ENCODE measurements around the gene NDFIP1. TPM values are rescaled to one million over a fixed set of nuclear protein-coding genes. Genes with fewer than 3 reads are reported as not detected.

Gene NDFIP1
- total and polyA plus RNA-seq, 9 donors = 46.8 to 77.2 (median 63.8) TPM

- Histone ChIP-seq H3K27ac (ENCODE audit: low read length) (no peak overlapping the region), H3K27me3 (ENCODE audit: control insufficient read depth, insufficient read depth, low read length) (no peaks in the 10 kb centered on the region), H3K4me3 (ENCODE audit: low read length) (no peak overlapping the region), H3K9me3 (replicated peaks; ENCODE audit: control insufficient read depth, low read depth, low read length) (no peaks in the 10 kb centered on the region), H3K4me1 (ENCODE audit: control insufficient read depth, insufficient read depth, low read length) (peaks cover 8% of the 10 kb centered on the region), H3K36me3 (ENCODE audit: control insufficient read depth, insufficient read depth, low read length) (no peaks in the 10 kb centered on the region)
- 93% methylated on average over 3 of the region's 7 CpGs for WGBS (ENCODE audit: insufficient coverage)
- DNase-seq = no peak
Observed at GRCh38 chr5:142102980-142103740, 5.4 kb upstream of the NDFIP1 start.

- Histone ChIP-seq H3K4me3 (ENCODE audit: low read length) (no peak overlapping the region), H3K27ac (ENCODE audit: low read length) (no peak overlapping the region), H3K27me3 (ENCODE audit: control insufficient read depth, insufficient read depth, low read length) (no peaks in the 10 kb centered on the region), H3K4me1 (ENCODE audit: control insufficient read depth, insufficient read depth, low read length) (peaks cover 11% of the 10 kb centered on the region), H3K36me3 (ENCODE audit: control insufficient read depth, insufficient read depth, low read length) (no peaks in the 10 kb centered on the region), H3K9me3 (replicated peaks; ENCODE audit: control insufficient read depth, low read depth, low read length) (no peaks in the 10 kb centered on the region)
- no peak for DNase-seq
- 82% methylated on average over 3 of the region's 4 CpGs for WGBS (ENCODE audit: insufficient coverage)
Observed at GRCh38 chr5:142104491-142104890, 4.1 kb upstream of the NDFIP1 start.

- no peaks in the 10 kb centered on the region for H3K36me3 ChIP-seq (ENCODE audit: control insufficient read depth, insufficient read depth, low read length)
- H3K4me3 ChIP-seq (ENCODE audit: low read length) = no peak overlapping the region
- peak; percentile 97 for DNase-seq
- H3K27me3 ChIP-seq (ENCODE audit: control insufficient read depth, insufficient read depth, low read length) = no peaks in the 10 kb centered on the region
- H3K4me1 ChIP-seq (ENCODE audit: control insufficient read depth, insufficient read depth, low read length) = peaks cover 17% of the 10 kb centered on the region
- no peaks in the 10 kb centered on the region for H3K9me3 ChIP-seq (replicated peaks; ENCODE audit: control insufficient read depth, low read depth, low read length)
- peak overlapping the region; percentile 74 for H3K27ac ChIP-seq (ENCODE audit: low read length)
- 33% methylated on average over 1 of the region's 3 CpGs for WGBS (ENCODE audit: insufficient coverage)
Observed at GRCh38 chr5:142106061-142106460, 2.5 kb upstream of the NDFIP1 start.

- Histone ChIP-seq H3K4me3 (ENCODE audit: low read length) (no peak overlapping the region), H3K36me3 (ENCODE audit: control insufficient read depth, insufficient read depth, low read length) (no peaks in the 10 kb centered on the region), H3K9me3 (replicated peaks; ENCODE audit: control insufficient read depth, low read depth, low read length) (no peaks in the 10 kb centered on the region), H3K4me1 (ENCODE audit: control insufficient read depth, insufficient read depth, low read length) (peaks cover 17% of the 10 kb centered on the region), H3K27me3 (ENCODE audit: control insufficient read depth, insufficient read depth, low read length) (no peaks in the 10 kb centered on the region), H3K27ac (ENCODE audit: low read length) (peak overlapping the region; percentile 74)
- WGBS (ENCODE audit: insufficient coverage) = no CpG with 5 or more reads among the region's 2 CpGs
- peak; percentile 57 for DNase-seq
Observed at GRCh38 chr5:142107036-142107735, 1.4 kb upstream of the NDFIP1 start.

GRCh38 chr5:142107736-142108431, 695 bp upstream of the NDFIP1 start:
- peak; percentile 16 for DNase-seq
- WGBS (ENCODE audit: insufficient coverage) = 69% methylated on average over 8 of the region's 11 CpGs
- no peaks in the 10 kb centered on the region for H3K9me3 ChIP-seq (replicated peaks; ENCODE audit: control insufficient read depth, low read depth, low read length)
- peak overlapping the region; percentile 89 for H3K4me3 ChIP-seq (ENCODE audit: low read length)
- H3K4me1 ChIP-seq (ENCODE audit: control insufficient read depth, insufficient read depth, low read length) = peaks cover 17% of the 10 kb centered on the region
- H3K27me3 ChIP-seq (ENCODE audit: control insufficient read depth, insufficient read depth, low read length) = no peaks in the 10 kb centered on the region
- peak overlapping the region; percentile 96 for H3K27ac ChIP-seq (ENCODE audit: low read length)
- no peaks in the 10 kb centered on the region for H3K36me3 ChIP-seq (ENCODE audit: control insufficient read depth, insufficient read depth, low read length)

- Histone ChIP-seq H3K27ac (ENCODE audit: low read length) (peak overlapping the region; percentile 97), H3K36me3 (ENCODE audit: control insufficient read depth, insufficient read depth, low read length) (no peaks in the 10 kb centered on the region), H3K27me3 (ENCODE audit: control insufficient read depth, insufficient read depth, low read length) (no peaks in the 10 kb centered on the region), H3K4me1 (ENCODE audit: control insufficient read depth, insufficient read depth, low read length) (peaks cover 17% of the 10 kb centered on the region), H3K4me3 (ENCODE audit: low read length) (peak overlapping the region; percentile 89), H3K9me3 (replicated peaks; ENCODE audit: control insufficient read depth, low read depth, low read length) (no peaks in the 10 kb centered on the region)
- WGBS (ENCODE audit: insufficient coverage) = 0% methylated on average over 6 of the region's 21 CpGs
- peak; percentile 71 for DNase-seq
Observed at GRCh38 chr5:142109331-142110045, 909 bp downstream of the NDFIP1 start.

- H3K27ac ChIP-seq (ENCODE audit: low read length) = peak overlapping the region; percentile 97
- H3K4me3 ChIP-seq (ENCODE audit: low read length) = peak overlapping the region; percentile 89
- H3K9me3 ChIP-seq (replicated peaks; ENCODE audit: control insufficient read depth, low read depth, low read length) = no peaks in the 10 kb centered on the region
- H3K36me3 ChIP-seq (ENCODE audit: control insufficient read depth, insufficient read depth, low read length) = no peaks in the 10 kb centered on the region
- DNase-seq = peak; percentile 56
- peaks cover 17% of the 10 kb centered on the region for H3K4me1 ChIP-seq (ENCODE audit: control insufficient read depth, insufficient read depth, low read length)
- 0% methylated on average over 4 of the region's 9 CpGs for WGBS (ENCODE audit: insufficient coverage)
- H3K27me3 ChIP-seq (ENCODE audit: control insufficient read depth, insufficient read depth, low read length) = no peaks in the 10 kb centered on the region
Observed at GRCh38 chr5:142110046-142110531, 1.5 kb downstream of the NDFIP1 start.

GRCh38 chr5:142110988-142111687, 2.6 kb downstream of the NDFIP1 start:
- no peaks in the 10 kb centered on the region for H3K27me3 ChIP-seq (ENCODE audit: control insufficient read depth, insufficient read depth, low read length)
- no peak for DNase-seq
- H3K4me1 ChIP-seq (ENCODE audit: control insufficient read depth, insufficient read depth, low read length) = peaks cover 17% of the 10 kb centered on the region
- no peaks in the 10 kb centered on the region for H3K9me3 ChIP-seq (replicated peaks; ENCODE audit: control insufficient read depth, low read depth, low read length)
- no CpG with 5 or more reads among the region's 6 CpGs for WGBS (ENCODE audit: insufficient coverage)
- H3K27ac ChIP-seq (ENCODE audit: low read length) = no peak overlapping the region
- no peak overlapping the region for H3K4me3 ChIP-seq (ENCODE audit: low read length)
- no peaks in the 10 kb centered on the region for H3K36me3 ChIP-seq (ENCODE audit: control insufficient read depth, insufficient read depth, low read length)

GRCh38 chr5:142114687-142115086, 6.1 kb downstream of the NDFIP1 start:
- peaks cover 4% of the 10 kb centered on the region for H3K36me3 ChIP-seq (ENCODE audit: control insufficient read depth, insufficient read depth, low read length)
- no peaks in the 10 kb centered on the region for H3K27me3 ChIP-seq (ENCODE audit: control insufficient read depth, insufficient read depth, low read length)
- DNase-seq = no peak
- peaks cover 6% of the 10 kb centered on the region for H3K4me1 ChIP-seq (ENCODE audit: control insufficient read depth, insufficient read depth, low read length)
- H3K4me3 ChIP-seq (ENCODE audit: low read length) = no peak overlapping the region
- no peak overlapping the region for H3K27ac ChIP-seq (ENCODE audit: low read length)
- H3K9me3 ChIP-seq (replicated peaks; ENCODE audit: control insufficient read depth, low read depth, low read length) = no peaks in the 10 kb centered on the region
- WGBS (ENCODE audit: insufficient coverage) = no CpG with 5 or more reads among the region's 1 CpG
